Hematopoietic multipotent progenitor cell treated with erythropoietin and hydrocortisone succinate and interleukin-3 and kit ligand, for 17 days (in vitro differentiated cells): ENCODE results near the gene TMEM139.
"Not testable (repeated sequence)": the region's sequence is repeated elsewhere in the genome, so short reads cannot be mapped to it uniquely, and the experiment has no call there.

Experiments used
- DNase-seq: peaks from one replicate; pipeline ENCODE4 v3.0.0-alpha.2; 2015; ENCODE audit warnings: low spot score

The TMEM139 gene

GRCh38 chr7:143259765-143260164 lies 25.0 kb upstream of the TMEM139 start:
- DNase-seq, result peak; percentile 33

- DNase-seq, result no peak
These were observed 22.9 kb upstream of the TMEM139 start for GRCh38 chr7:143261901-143262300.

GRCh38 chr7:143263266-143264195 lies 21.2 kb upstream of the TMEM139 start, which contains the start of gene GSTK1:
Gene GSTK1 (plus strand): TSS chr7:143263441. CDS start chr7:143263514, 73 bp downstream.
- peak; percentile 40 for DNase-seq

GRCh38 chr7:143264196-143264568 lies 20.6 kb upstream of the TMEM139 start:
- not testable (repeated sequence) for DNase-seq

GRCh38 chr7:143265017-143265693 lies 19.6 kb upstream of the TMEM139 start:
- no peak for DNase-seq

- DNase-seq, result no peak
These were observed 15.5 kb upstream of the TMEM139 start for GRCh38 chr7:143269251-143269650.

GRCh38 chr7:143271240-143271639 lies 13.5 kb upstream of the TMEM139 start:
- no peak for DNase-seq

- no peak for DNase-seq
These were observed 11.9 kb upstream of the TMEM139 start for GRCh38 chr7:143272871-143273270.

GRCh38 chr7:143279186-143280098 lies 5.3 kb upstream of the TMEM139 start:
- DNase-seq, result no peak

GRCh38 chr7:143280160-143280559 lies 4.6 kb upstream of the TMEM139 start:
- DNase-seq, result no peak

- DNase-seq, result no peak
These were observed 4.2 kb upstream of the TMEM139 start for GRCh38 chr7:143280566-143280965.

GRCh38 chr7:143281529-143281928 lies 3.2 kb upstream of the TMEM139 start:
- no peak for DNase-seq

GRCh38 chr7:143282124-143282523 lies 2.6 kb upstream of the TMEM139 start:
- no peak for DNase-seq

GRCh38 chr7:143283381-143283780 lies 1.4 kb upstream of the TMEM139 start:
- no peak for DNase-seq

- no peak for DNase-seq
These were observed 666 bp downstream of the TMEM139 start for GRCh38 chr7:143285470-143285778.

GRCh38 chr7:143285806-143286521 lies 1.2 kb downstream of the TMEM139 start:
- no peak for DNase-seq

- DNase-seq, result no peak
These were observed 1.7 kb downstream of the TMEM139 start for GRCh38 chr7:143286522-143286890.

- no peak for DNase-seq
These were observed 2.7 kb downstream of the TMEM139 start for GRCh38 chr7:143287339-143287934.

GRCh38 chr7:143287935-143288826 lies 3.4 kb downstream of the TMEM139 start, which contains the start of gene CASP2:
Gene CASP2 (plus strand): TSS chr7:143288351. CDS start chr7:143288456, 105 bp downstream.
- DNase-seq, result peak; percentile 90

- no peak for DNase-seq
These were observed 4.1 kb downstream of the TMEM139 start for GRCh38 chr7:143288836-143289235.
